NCI-H2107 (cell line): Measurements from ENCODE around the gene RASSF7.

ENCODE experiments used
- DNase-seq: peaks from one replicate; lab custom pipeline; 2025; lab: John Stamatoyannopoulos, UW

The RASSF7 gene

DNA sequence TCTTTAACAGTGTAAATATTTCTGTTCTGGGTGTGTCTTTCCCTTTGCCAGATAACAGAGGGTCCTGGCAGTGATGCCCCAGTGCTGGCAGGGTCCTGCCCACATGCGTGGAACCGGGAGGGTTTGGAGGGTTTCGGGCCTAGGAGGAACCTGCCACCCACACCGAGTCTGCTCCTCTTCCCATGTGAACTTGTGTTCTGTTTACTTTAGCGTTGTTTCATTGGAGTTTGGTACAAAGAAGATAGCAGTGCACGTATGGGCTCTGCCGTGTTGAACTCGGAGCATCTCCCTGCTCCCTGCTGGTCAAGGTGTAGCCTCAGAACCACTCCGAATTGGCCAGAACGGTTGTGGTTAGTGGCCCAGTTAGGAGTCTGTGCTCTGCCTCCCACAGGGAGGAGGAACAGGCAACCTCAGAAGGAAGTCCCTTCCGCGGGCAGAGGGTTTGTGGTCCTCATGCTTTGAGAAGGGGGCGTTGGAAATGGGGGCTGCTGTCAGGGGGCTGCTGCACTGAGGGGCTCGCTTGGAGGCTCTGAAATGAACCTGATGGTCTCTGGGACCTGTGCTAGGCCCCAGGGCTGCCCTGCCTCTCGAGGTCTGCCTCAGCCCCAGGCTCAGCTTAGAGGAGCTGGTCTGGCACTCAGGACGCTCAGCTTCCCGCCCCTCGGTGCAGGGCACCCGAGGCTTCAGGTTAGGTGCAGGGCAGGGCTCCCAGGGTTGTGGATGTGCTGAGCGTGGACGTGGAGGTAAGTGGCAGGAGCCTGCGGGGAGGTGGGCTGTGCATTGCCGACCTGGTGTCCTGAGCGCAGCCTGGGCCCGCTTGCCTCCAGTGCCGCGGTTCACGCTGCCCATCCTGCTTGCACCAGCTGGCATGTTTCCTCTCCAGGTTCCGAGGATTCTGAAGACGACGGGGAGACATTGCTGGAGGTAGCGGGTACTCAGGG, 25.9 kb downstream of the RASSF7 start:
- DNase-seq: no peak

DNA sequence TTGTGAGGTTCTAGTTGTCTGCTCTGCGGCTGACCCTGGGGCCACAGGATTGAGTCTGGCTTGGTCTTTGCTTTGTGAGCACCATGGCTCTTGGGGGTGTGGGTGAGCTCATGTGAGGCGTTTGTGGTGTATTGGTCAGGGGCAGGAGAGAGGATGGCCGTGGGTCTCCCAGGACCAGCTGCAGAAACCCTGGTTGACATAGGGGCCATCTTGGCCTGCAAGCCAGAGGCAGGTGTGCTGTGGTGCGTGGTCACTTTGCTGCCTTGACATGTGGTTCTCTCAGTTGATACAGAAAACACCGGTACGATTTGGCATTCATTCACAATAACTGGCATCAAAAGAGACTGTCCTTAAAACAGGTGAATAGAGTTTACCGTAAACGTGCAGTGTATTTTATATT, 26.8 kb downstream of the RASSF7 start:
- DNase-seq: no peak

GRCh38 chr11:587978-588380, 27.2 kb downstream of the RASSF7 start:
- no peak for DNase-seq

DNA sequence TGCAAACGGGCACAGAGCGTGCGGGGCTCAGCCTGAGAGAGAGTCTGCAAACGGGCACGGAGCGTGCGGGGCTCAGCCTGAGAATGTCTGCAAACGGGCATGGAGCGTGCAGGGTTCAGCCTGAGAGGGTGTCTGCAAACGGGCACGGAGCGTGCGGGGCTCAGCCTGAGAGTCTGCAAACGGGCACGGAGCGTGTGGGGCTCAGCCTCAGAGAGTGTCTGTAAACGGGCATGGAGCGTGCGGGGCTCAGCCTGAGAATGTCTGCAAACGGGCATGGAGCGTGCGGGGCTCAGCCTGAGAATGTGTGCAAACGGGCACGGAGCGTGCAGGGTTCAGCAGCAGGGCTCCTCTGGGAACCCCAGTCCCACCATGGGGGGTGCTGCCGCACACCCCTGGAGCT, 29.0 kb downstream of the RASSF7 start:
- DNase-seq: no peak

- DNase-seq: no peak
Measured at GRCh38 chr11:590997-591396, 30.2 kb downstream of the RASSF7 start.

- no peak for DNase-seq
Measured at GRCh38 chr11:592501-592900, 31.7 kb downstream of the RASSF7 start.

DNA sequence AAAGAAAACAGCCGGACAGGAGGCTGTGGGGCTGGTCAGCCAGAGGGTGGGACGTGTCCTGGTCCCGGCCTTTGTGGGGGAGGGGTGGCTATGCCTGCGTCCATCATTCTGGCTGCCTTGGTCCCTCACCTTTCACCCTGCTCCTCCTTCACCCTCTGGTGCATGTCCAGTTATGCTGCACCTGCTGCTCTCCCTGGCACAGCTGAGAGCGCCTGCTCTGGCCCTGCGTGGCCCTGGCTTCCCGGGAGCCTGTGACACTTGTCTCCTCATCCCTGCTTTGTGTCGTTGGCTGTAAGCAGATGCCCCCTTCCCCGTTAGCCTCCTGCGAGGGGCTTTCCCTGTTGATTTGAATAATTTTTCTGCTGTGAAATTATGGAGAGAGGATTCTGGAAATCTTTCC, 32.1 kb downstream of the RASSF7 start:
- no peak for DNase-seq

GRCh38 chr11:593347-593746, 32.6 kb downstream of the RASSF7 start:
- no peak for DNase-seq

DNA sequence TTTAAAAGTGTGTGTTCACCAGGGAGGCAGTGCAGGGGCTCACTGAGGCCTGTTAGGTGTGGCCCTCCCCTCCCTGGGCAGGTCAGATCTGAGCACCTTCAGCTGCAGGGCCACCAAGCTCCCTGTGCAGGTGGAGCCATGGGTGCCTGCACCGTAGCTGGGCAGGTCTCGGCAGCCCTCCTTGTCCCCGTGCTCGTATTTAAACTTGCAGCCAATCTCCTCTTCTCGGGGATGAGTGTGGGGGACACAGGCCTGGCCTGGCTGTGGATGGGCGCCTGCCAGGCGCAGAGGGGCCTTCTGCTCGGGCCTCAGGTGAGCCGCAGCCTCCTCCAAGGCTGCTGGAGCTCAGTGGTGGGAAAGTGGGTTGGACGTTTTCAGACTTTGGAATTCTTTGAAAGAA, 34.6 kb downstream of the RASSF7 start:
- DNase-seq: no peak

- DNase-seq: no peak
Measured at GRCh38 chr11:596374-596773, 35.6 kb downstream of the RASSF7 start.

DNA sequence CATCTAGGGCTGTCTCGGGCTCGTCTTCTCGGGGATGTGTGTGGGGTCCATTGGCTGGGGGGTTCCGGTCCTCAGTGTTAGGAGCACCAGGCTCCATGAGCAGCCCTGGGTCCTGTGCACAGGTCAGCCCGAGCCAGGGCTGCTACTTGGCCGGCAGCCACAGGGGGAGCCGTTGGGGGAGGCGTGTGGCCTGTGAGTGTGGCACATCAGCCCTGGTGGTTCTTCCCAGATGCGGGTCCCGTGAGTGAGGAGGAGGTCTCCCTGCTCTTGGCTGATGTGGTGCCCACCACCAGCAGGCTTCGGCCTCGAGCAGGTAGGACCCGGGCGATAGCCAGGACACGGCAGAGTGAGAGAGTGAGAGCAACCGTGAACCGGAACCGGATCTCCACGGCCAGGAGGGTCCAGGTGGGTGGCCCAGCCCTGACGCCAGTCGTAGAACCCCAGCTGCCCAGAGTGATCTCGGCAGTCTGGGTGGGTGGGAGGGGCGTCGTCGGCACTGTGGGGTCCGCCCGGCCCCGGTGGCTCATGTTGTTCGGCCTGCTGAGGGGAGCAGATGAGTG, 36.5 kb downstream of the RASSF7 start:
- no peak for DNase-seq

DNA sequence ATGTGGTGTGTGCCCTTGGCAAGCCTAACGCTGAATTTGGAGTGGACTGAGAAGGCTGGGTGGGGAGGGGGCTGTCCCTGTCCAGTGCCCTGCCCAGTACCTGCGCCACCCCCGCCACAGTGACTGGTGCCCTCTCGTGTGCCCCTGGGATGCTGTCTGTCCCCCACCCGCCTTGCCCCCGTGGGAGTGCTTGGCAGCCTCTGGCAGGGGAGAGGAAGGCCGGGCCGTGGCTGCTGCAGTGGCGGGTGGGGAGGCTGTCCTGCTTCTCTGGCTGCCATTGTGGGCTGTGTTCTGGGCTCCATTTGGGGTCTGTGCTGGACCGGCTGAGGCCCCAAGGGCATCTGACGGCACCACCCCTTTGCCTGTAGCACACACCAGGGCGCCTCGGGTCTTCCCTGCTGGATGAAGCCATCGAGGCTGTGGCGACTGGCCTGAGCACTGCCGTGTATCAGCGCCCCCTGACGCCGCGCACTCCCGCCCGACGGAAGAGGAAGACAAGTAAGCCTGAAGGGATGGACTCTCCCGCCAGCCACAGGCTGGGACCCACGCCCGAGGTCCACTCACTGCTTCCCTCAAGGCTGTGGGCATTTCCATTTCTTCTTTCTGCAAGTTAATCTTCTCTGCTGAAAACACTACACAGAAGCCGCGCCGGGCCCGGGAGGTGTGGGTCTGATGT, 37.4 kb downstream of the RASSF7 start:
- DNase-seq: no peak

DNA sequence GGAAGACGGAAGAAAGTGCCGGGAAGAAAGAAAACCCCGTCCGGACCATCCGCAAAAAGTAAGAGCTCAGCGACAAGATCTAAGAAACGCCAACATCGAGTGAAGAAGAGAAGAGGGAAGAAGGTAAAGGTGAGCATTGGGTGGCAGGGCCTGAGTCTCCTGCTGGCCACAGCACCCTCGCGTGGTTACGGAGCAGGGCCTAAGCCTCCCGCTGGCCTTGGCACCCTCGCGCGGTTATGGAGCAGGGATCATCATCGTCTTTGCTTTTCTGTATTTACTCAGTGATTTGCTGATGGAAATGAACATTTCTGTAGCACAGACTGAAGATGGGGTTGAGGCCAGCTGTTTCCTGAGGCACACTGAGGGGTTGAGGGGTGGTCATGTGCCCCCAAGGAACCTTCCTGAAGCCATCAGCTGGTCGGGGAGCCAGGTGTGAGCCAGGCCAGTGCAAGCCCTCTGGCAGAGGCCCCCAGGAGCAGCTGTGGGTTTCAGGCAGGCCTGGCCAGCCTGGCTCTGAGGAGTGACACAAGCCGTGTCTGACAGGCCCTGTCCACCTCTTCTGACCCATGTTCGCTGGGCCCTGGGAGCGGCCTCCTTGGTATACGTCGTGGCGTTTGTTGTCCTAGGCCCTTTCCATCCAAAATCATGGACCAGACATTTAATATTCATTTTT, 40.9 kb downstream of the RASSF7 start:
- no peak for DNase-seq

- no peak for DNase-seq
Measured at GRCh38 chr11:603154-603553, 42.4 kb downstream of the RASSF7 start.

- DNase-seq: no peak
Measured at GRCh38 chr11:605286-606129, 44.7 kb downstream of the RASSF7 start.

- no peak for DNase-seq
Measured at GRCh38 chr11:606245-606644, 45.5 kb downstream of the RASSF7 start.

GRCh38 chr11:607020-607780, 46.4 kb downstream of the RASSF7 start:
- DNase-seq: no peak

DNA sequence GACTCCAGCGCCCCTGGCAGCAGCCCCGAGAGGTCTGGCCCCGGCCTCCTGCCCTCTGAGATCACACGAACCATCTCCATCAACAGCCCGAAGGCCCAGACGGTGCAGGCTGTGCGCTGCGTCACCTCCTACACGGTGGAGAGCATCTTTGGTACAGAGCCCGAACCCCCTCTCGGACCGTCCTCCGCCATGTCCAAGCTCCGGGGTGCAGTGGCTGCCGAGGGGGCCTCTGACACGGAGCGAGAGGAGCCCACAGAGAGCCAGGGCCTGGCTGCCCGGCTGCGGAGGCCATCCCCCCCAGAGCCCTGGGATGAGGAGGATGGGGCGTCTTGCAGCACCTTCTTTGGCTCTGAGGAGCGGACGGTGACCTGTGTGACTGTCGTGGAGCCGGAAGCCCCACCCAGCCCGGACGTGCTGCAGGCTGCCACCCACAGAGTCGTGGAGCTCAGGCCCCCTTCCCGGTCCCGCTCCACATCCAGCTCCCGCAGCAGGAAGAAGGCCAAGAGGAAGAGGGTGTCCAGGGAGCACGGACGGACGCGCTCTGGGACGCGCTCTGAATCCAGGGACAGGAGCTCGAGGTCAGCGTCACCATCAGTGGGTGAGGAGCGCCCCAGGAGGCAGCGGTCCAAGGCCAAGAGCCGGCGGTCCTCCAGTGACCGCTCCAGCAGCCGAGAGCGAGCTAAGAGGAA, 47.3 kb downstream of the RASSF7 start:
- DNase-seq: no peak

DNA sequence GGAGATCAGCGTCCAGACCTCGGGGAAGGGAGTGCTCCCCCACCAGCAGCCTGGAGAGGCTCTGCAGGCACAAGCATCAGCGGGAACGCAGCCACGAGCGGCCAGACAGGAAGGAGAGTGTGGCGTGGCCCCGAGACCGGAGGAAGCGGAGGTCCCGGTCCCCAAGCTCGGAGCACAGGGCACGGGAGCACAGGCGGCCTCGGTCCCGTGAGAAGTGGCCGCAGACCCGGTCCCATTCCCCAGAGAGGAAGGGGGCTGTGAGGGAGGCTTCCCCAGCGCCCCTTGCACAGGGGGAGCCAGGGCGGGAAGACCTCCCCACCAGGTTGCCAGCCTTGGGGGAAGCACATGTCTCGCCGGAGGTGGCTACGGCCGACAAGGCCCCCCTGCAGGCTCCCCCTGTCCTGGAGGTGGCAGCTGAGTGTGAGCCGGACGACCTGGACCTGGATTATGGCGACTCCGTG, 48.1 kb downstream of the RASSF7 start:
- DNase-seq: no peak

- DNase-seq: no peak
Measured at GRCh38 chr11:609341-609811, 48.6 kb downstream of the RASSF7 start.
